GM23338 (cell line): ENCODE results near the gene LMBR1. TPM values are rescaled to one million over a fixed set of nuclear protein-coding genes. Genes with fewer than 3 reads are reported as not detected.

Source experiments
- ATAC-seq: fragments of 200-7000 bp; cut with Tn5 transposase; 3 replicates; pipeline ENCODE4 v1.9.1; 2020
- DNase-seq: peaks from one replicate; pipeline ENCODE4 v3.0.0-alpha.2; 2015; ENCODE audit warnings: low spot score
- H2AFZ ChIP-seq: fragments of 200-600 bp; sonication (generic); 2 replicates; pipeline ENCODE4 v1.8.0; 2016; ENCODE audit warnings: antibody characterized with exemption, mild to moderate bottlenecking, moderate library complexity
- H3F3A ChIP-seq: fragments of 200-600 bp; sonication (generic); replicated peaks from 2 replicates; pipeline ENCODE4 v1.8.0; 2017; ENCODE audit warnings: antibody characterized with exemption, mixed run types, low read depth
- H3K27ac ChIP-seq: fragments of 200-600 bp; sonication (generic); 2 replicates; pipeline ENCODE4 v1.6.1; 2016; ENCODE audit warnings: low read depth
- H3K27me3 ChIP-seq: fragments of 200-600 bp; sonication (generic); 2 replicates; pipeline ENCODE4 v1.8.0; 2016; ENCODE audit warnings: mild to moderate bottlenecking, mixed run types, moderate library complexity; ENCODE audit not compliant: insufficient read depth
- H3K36me3 ChIP-seq: fragments of 200-600 bp; sonication (generic); 2 replicates; pipeline ENCODE4 v1.8.0; 2016; ENCODE audit warnings: mild to moderate bottlenecking; ENCODE audit not compliant: insufficient read depth
- H3K4me1 ChIP-seq: fragments of 200-600 bp; sonication (generic); 2 replicates; pipeline ENCODE4 v1.8.0; 2016; ENCODE audit warnings: mild to moderate bottlenecking, moderate library complexity; ENCODE audit not compliant: insufficient read depth
- H3K4me2 ChIP-seq: fragments of 200-600 bp; sonication (generic); 2 replicates; pipeline ENCODE4 v1.7.1; 2017; ENCODE audit warnings: mixed run types
- H3K4me3 ChIP-seq: fragments of 200-600 bp; sonication (generic); 2 replicates; pipeline ENCODE4 v1.6.1; 2016; ENCODE audit warnings: mixed run types
- H3K79me2 ChIP-seq: fragments of 200-600 bp; sonication (generic); replicated peaks from 2 replicates; pipeline ENCODE4 v1.8.0; 2017; ENCODE audit warnings: mild to moderate bottlenecking; ENCODE audit not compliant: insufficient read depth
- H3K9me2 ChIP-seq: fragments of 200-600 bp; sonication (generic); 2 replicates; pipeline ENCODE4 v1.8.0; 2017; ENCODE audit not compliant: insufficient read depth
- H4K20me1 ChIP-seq: fragments of 200-600 bp; sonication (generic); replicated peaks from 2 replicates; pipeline ENCODE4 v1.8.0; 2017; ENCODE audit warnings: mild to moderate bottlenecking; ENCODE audit not compliant: insufficient read depth
- H3K27ac Mint-ChIP-seq: 2 replicates; pipeline ENCODE4 v1.8.0; 2020; ENCODE audit warnings: inconsistent platforms, mild to moderate bottlenecking, moderate library complexity, mixed read lengths
- H3K27me3 Mint-ChIP-seq: 3 replicates; pipeline ENCODE4 v1.8.0; 2022; ENCODE audit warnings: low read depth, mild to moderate bottlenecking, moderate library complexity, mixed read lengths, inconsistent platforms; ENCODE audit not compliant: insufficient read depth, poor library complexity
- H3K36me3 Mint-ChIP-seq: 3 replicates; pipeline ENCODE4 v1.8.0; 2021; ENCODE audit warnings: low read depth, mild to moderate bottlenecking, inconsistent platforms, moderate library complexity, mixed read lengths
- H3K4me1 Mint-ChIP-seq: 3 replicates; pipeline ENCODE4 v1.8.0; 2020; ENCODE audit warnings: mild to moderate bottlenecking, inconsistent platforms, mixed read lengths
- H3K4me3 Mint-ChIP-seq: 3 replicates; pipeline ENCODE4 v1.8.0; 2021; ENCODE audit warnings: moderate library complexity, mild to moderate bottlenecking, inconsistent platforms, mixed read lengths
- H3K9me3 Mint-ChIP-seq: 3 replicates; pipeline ENCODE4 v1.8.0; 2020; ENCODE audit warnings: moderate library complexity, mild to moderate bottlenecking, inconsistent platforms, mixed read lengths
- CREB1 ChIP-seq: fragments of 250-450 bp; sonication (Bioruptor Pico); IDR thresholded peaks from 2 replicates; pipeline ENCODE4 v1.5.0; 2020; ENCODE audit warnings: low read depth, mild to moderate bottlenecking, moderate library complexity
- CTCF ChIP-seq, 2 experiments: fragments of 200-600 bp in 1 of 2; sonication (generic) in 1 of 2; conservative IDR thresholded peaks; 2 replicates each; pipeline versions ENCODE4 v1.5.1 to v1.6.1; 2016 to 2017; ENCODE audit warnings: antibody characterized with exemption in 2 of 2, low read depth in 2 of 2, mild to moderate bottlenecking in 2 of 2, moderate library complexity in 1 of 2
- ETS1 ChIP-seq: IDR thresholded peaks from 2 replicates; pipeline ENCODE4 v1.6.1; 2016; ENCODE audit warnings: antibody characterized with exemption
- EZH2 ChIP-seq: fragments of 200-600 bp; sonication (generic); IDR thresholded peaks from one replicate; pipeline ENCODE4 v1.8.0; 2017; ENCODE audit warnings: antibody characterized with exemption, mild to moderate bottlenecking, low read depth; ENCODE audit not compliant: unreplicated experiment
- EZH2phosphoT487 ChIP-seq: fragments of 200-600 bp; sonication (generic); IDR thresholded peaks from one replicate; pipeline ENCODE4 v1.8.1; 2018; ENCODE audit warnings: antibody characterized with exemption; ENCODE audit not compliant: unreplicated experiment
- JUNB ChIP-seq: IDR thresholded peaks from one replicate; pipeline ENCODE4 v1.6.1; 2016; ENCODE audit warnings: antibody characterized with exemption; ENCODE audit not compliant: unreplicated experiment
- NANOG ChIP-seq: IDR thresholded peaks from 2 replicates; pipeline ENCODE4 v1.6.1; 2016; ENCODE audit warnings: antibody characterized with exemption, borderline replicate concordance
- POLR2AphosphoS5 ChIP-seq: IDR thresholded peaks from 2 replicates; pipeline ENCODE4 v1.6.1; 2016; ENCODE audit warnings: antibody characterized with exemption, low read depth
- REST ChIP-seq: IDR thresholded peaks from one replicate; pipeline ENCODE4 v1.6.1; 2018; ENCODE audit warnings: antibody characterized with exemption; ENCODE audit not compliant: unreplicated experiment
- STAT1 ChIP-seq: IDR thresholded peaks from one replicate; pipeline ENCODE4 v1.6.1; 2016; ENCODE audit warnings: antibody characterized with exemption; ENCODE audit not compliant: unreplicated experiment
- ZNF114 ChIP-seq: fragments of 250-450 bp; sonication (Bioruptor Pico); IDR thresholded peaks from 2 replicates; pipeline ENCODE4 v1.5.0; 2020; ENCODE audit warnings: mild to moderate bottlenecking, moderate library complexity
- ZNF331 ChIP-seq: fragments of 250-450 bp; sonication (Bioruptor Pico); IDR thresholded peaks from 2 replicates; pipeline ENCODE4 v1.5.0; 2020; ENCODE audit warnings: low read depth, mild to moderate bottlenecking, moderate library complexity
- polyA plus RNA-seq: library from polyadenylated mRNA; unstranded; fragments of >200 nt; fragmentation: Nextera tagmentation; extraction: Ambion mirVana; gene quantifications from 2 replicates; pipeline ENCODE4 v1.2.1, GENCODE V29; 2016
- total RNA-seq: library from RNA; depleted of rRNA; stranded (reverse); fragments of >200 nt; shearing (Covaris generic); gene quantifications from 2 replicates; pipeline ENCODE4 v1.2.3, GENCODE V29; 2014
- TF ChIP-seq, protein P1 (sequence below): fragments of 250-450 bp; sonication (Bioruptor Pico); IDR thresholded peaks from 2 replicates; pipeline ENCODE4 v1.5.0; 2020; ENCODE audit warnings: mild to moderate bottlenecking, moderate library complexity

The LMBR1 gene
- total and polyA plus RNA-seq, 2 experiments from 2014 or later: 21.8 to 90.1 TPM

GRCh38 chr7:156722043-156722826 lies 170.7 kb downstream of the LMBR1 start:
- peaks cover 7% of the 10 kb centered on the region; the same call in 1 of the 2 replicates for H3K4me1 ChIP-seq
- H3K9me2 ChIP-seq: no peaks in the 10 kb centered on the region
- Mint-ChIP-seq H3K4me1 (peaks cover 2% of the 10 kb centered on the region; the same call in 2 of the 3 replicates), H3K27ac (no peak overlapping the region), H3K36me3 (peaks cover 3% of the 10 kb centered on the region; the same call in 1 of the 3 replicates), H3K4me3 (no peak overlapping the region), H3K27me3 (no peaks in the 10 kb centered on the region), H3K9me3 (no peaks in the 10 kb centered on the region)
- DNase-seq (no peak), ATAC-seq (no peak)
- no peaks in the 10 kb centered on the region for H3K36me3 ChIP-seq
- H3F3A ChIP-seq: no peaks in the 10 kb centered on the region
- H3K79me2 ChIP-seq: no peaks in the 10 kb centered on the region
- no peak overlapping the region for H3K27ac ChIP-seq
- no peak overlapping the region for H3K4me3 ChIP-seq
- H2AFZ ChIP-seq: no peak overlapping the region
- TF ChIP-seq STAT1 (no peak), CREB1 (no peak), ZNF114 (CRISPR knock-in tag) (no peak), CTCF (conservative IDR thresholded peaks at IDR 0.05; ENCODE audit: low read depth in 2 of 2) (no peak), ZNF331 (CRISPR knock-in tag) (no peak), EZH2 (no peak), NANOG (no peak), POLR2AphosphoS5 (no peak), EZH2phosphoT487 (no peak), REST (no peak), ETS1 (no peak), JUNB (no peak)
- TF ChIP-seq, protein P1, sequence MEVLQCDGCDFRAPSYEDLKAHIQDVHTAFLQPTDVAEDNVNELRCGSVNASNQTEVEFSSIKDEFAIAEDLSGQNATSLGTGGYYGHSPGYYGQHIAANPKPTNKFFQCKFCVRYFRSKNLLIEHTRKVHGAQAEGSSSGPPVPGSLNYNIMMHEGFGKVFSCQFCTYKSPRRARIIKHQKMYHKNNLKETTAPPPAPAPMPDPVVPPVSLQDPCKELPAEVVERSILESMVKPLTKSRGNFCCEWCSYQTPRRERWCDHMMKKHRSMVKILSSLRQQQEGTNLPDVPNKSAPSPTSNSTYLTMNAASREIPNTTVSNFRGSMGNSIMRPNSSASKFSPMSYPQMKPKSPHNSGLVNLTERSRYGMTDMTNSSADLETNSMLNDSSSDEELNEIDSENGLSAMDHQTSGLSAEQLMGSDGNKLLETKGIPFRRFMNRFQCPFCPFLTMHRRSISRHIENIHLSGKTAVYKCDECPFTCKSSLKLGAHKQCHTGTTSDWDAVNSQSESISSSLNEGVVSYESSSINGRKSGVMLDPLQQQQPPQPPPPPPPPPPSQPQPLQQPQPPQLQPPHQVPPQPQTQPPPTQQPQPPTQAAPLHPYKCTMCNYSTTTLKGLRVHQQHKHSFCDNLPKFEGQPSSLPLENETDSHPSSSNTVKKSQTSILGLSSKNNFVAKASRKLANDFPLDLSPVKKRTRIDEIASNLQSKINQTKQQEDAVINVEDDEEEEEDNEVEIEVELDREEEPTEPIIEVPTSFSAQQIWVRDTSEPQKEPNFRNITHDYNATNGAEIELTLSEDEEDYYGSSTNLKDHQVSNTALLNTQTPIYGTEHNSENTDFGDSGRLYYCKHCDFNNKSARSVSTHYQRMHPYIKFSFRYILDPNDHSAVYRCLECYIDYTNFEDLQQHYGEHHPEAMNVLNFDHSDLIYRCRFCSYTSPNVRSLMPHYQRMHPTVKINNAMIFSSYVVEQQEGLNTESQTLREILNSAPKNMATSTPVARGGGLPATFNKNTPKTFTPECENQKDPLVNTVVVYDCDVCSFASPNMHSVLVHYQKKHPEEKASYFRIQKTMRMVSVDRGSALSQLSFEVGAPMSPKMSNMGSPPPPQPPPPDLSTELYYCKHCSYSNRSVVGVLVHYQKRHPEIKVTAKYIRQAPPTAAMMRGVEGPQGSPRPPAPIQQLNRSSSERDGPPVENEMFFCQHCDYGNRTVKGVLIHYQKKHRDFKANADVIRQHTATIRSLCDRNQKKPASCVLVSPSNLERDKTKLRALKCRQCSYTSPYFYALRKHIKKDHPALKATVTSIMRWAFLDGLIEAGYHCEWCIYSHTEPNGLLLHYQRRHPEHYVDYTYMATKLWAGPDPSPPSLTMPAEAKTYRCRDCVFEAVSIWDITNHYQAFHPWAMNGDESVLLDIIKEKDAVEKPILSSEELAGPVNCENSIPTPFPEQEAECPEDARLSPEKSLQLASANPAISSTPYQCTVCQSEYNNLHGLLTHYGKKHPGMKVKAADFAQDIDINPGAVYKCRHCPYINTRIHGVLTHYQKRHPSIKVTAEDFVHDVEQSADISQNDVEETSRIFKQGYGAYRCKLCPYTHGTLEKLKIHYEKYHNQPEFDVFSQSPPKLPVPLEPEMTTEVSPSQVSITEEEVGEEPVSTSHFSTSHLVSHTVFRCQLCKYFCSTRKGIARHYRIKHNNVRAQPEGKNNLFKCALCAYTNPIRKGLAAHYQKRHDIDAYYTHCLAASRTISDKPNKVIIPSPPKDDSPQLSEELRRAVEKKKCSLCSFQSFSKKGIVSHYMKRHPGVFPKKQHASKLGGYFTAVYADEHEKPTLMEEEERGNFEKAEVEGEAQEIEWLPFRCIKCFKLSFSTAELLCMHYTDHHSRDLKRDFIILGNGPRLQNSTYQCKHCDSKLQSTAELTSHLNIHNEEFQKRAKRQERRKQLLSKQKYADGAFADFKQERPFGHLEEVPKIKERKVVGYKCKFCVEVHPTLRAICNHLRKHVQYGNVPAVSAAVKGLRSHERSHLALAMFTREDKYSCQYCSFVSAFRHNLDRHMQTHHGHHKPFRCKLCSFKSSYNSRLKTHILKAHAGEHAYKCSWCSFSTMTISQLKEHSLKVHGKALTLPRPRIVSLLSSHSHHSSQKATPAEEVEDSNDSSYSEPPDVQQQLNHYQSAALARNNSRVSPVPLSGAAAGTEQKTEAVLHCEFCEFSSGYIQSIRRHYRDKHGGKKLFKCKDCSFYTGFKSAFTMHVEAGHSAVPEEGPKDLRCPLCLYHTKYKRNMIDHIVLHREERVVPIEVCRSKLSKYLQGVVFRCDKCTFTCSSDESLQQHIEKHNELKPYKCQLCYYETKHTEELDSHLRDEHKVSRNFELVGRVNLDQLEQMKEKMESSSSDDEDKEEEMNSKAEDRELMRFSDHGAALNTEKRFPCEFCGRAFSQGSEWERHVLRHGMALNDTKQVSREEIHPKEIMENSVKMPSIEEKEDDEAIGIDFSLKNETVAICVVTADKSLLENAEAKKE (CRISPR knock-in tag): no peak
- H3K4me2 ChIP-seq: no peak overlapping the region
- H4K20me1 ChIP-seq: no peaks in the 10 kb centered on the region
- H3K27me3 ChIP-seq: no peaks in the 10 kb centered on the region
